Activated CD8-positive, alpha-beta memory T cell treated with anti-CD3 and anti-CD28 coated beads, Interleukin-2, amount 50 U/mL, for 1 hour (primary cell): ENCODE measurements around the gene ARAP1.

Source experiments
- DNase-seq: peaks from one replicate; pipeline ENCODE4 v3.0.0-alpha.2; 2020; ENCODE audit errors: extremely low read depth

Gene ARAP1

GRCh38 chr11:72635933-72636332, 116.3 kb downstream of the ARAP1 start:
- no peak for DNase-seq

- DNase-seq: no peak
Observed at GRCh38 chr11:72635309-72635915, 116.8 kb downstream of the ARAP1 start.
